Neutrophil (primary cell): ENCODE measurements around the gene DLGAP4.

Source experiments
- H3K27ac ChIP-seq: fragments of 200-600 bp; sonication (generic); 2 replicates; pipeline ENCODE4 v1.5.1; 2016; ENCODE audit warnings: mild to moderate bottlenecking, moderate library complexity
- H3K27me3 ChIP-seq: fragments of 200-600 bp; sonication (generic); 2 replicates; pipeline ENCODE4 v1.6.0; 2016; ENCODE audit warnings: mild to moderate bottlenecking
- H3K36me3 ChIP-seq: fragments of 200-600 bp; sonication (generic); 2 replicates; pipeline ENCODE4 v1.5.1; 2017
- H3K4me1 ChIP-seq, 2 experiments: fragments of 200-600 bp in 1 of 2; sonication (generic) in 1 of 2; 1 replicate in 1 of 2; 2 replicates in 1 of 2; pipeline versions ENCODE4 v1.5.1 to v1.6.1; 2013 to 2016; ENCODE audit warnings: low read depth in 1 of 2, low read length in 1 of 2, mild to moderate bottlenecking in 1 of 2, moderate library complexity in 1 of 2; ENCODE audit not compliant: control insufficient read depth in 1 of 2, insufficient read depth in 1 of 2
- H3K4me3 ChIP-seq, 2 experiments: fragments of 200-600 bp in 1 of 2; sonication (generic) in 1 of 2; 1 replicate in 1 of 2; 2 replicates in 1 of 2; pipeline ENCODE4 v1.5.1; 2013 to 2016; ENCODE audit warnings: low read depth in 1 of 2, low read length in 1 of 2, mild to moderate bottlenecking in 1 of 2, moderate library complexity in 1 of 2
- H3K9me3 ChIP-seq: fragments of 200-600 bp; sonication (generic); 2 replicates; pipeline ENCODE4 v1.5.1; 2016
- CTCF ChIP-seq: fragments of 200-600 bp; sonication (generic); IDR thresholded peaks from 2 replicates; pipeline ENCODE4 v1.5.1; 2016; ENCODE audit warnings: antibody characterized with exemption

The DLGAP4 gene

GRCh38 chr20:36322131-36322530, 16.0 kb downstream of the DLGAP4 start:
- Histone ChIP-seq H3K27ac (no peak overlapping the region), H3K27me3 (peaks cover 24% of the 10 kb centered on the region), H3K4me3 (no peak overlapping the region), H3K36me3 (no peaks in the 10 kb centered on the region), H3K4me1 (no peaks in the 10 kb centered on the region), H3K9me3 (no peaks in the 10 kb centered on the region)
- no peak for TF ChIP-seq CTCF

GRCh38 chr20:36330091-36330490, 24.0 kb downstream of the DLGAP4 start:
- no peak for TF ChIP-seq CTCF
- no peak overlapping the region for H3K27ac ChIP-seq

GRCh38 chr20:36331209-36331608, 25.1 kb downstream of the DLGAP4 start:
- no peak overlapping the region for H3K27ac ChIP-seq
- H3K36me3 ChIP-seq = no peaks in the 10 kb centered on the region
- no peaks in the 10 kb centered on the region for H3K9me3 ChIP-seq
- no peak overlapping the region for H3K4me3 ChIP-seq
- peaks cover 47% of the 10 kb centered on the region for H3K27me3 ChIP-seq
- no peak for TF ChIP-seq CTCF
- H3K4me1 ChIP-seq = no peaks in the 10 kb centered on the region

More at GRCh38 chr20:36330091-36330490, 24.0 kb downstream of the DLGAP4 start:
- Histone ChIP-seq H3K4me1 (no peaks in the 10 kb centered on the region), H3K9me3 (no peaks in the 10 kb centered on the region), H3K4me3 (no peak overlapping the region), H3K27me3 (peaks cover 49% of the 10 kb centered on the region), H3K36me3 (no peaks in the 10 kb centered on the region)

- Histone ChIP-seq H3K27me3 (peaks cover 59% of the 10 kb centered on the region), H3K27ac (no peak overlapping the region), H3K4me3 (no peak overlapping the region), H3K4me1 (no peaks in the 10 kb centered on the region), H3K9me3 (no peaks in the 10 kb centered on the region), H3K36me3 (no peaks in the 10 kb centered on the region)
- TF ChIP-seq CTCF = no peak
These were observed 27.7 kb downstream of the DLGAP4 start for GRCh38 chr20:36333841-36334240.

- TF ChIP-seq CTCF = no peak
- Histone ChIP-seq H3K36me3 (no peaks in the 10 kb centered on the region), H3K4me1 (no peaks in the 10 kb centered on the region), H3K27me3 (peaks cover 62% of the 10 kb centered on the region), H3K4me3 (no peak overlapping the region), H3K27ac (no peak overlapping the region), H3K9me3 (no peaks in the 10 kb centered on the region)
These were observed 28.4 kb downstream of the DLGAP4 start for GRCh38 chr20:36334281-36335205.
